WTC11 (cell line): ENCODE results near the gene MARK2. TPM values are rescaled to one million over a fixed set of nuclear protein-coding genes. Genes with fewer than 3 reads are reported as not detected.

Experiments
- ATAC-seq: fragments of 200-7000 bp; cut with Tn5 transposase; 2 replicates; pipeline ENCODE4 v1.10.0; 2021; ENCODE audit warnings: mild to moderate bottlenecking, moderate library complexity
- CTCF ChIA-PET: fragments of 300-600 bp; sonication (Branson Sonifier 250); formaldehyde crosslinking; loops from one replicate; lab custom pipeline; 2021; ENCODE audit warnings: antibody characterized with exemption; lab: Charles Lee
- POLR2A ChIA-PET: fragments of 350-600 bp; sonication (Branson Sonifier 250); formaldehyde crosslinking; loops from one replicate; lab custom pipeline; 2021; ENCODE audit warnings: antibody characterized with exemption; lab: Charles Lee
- DNase-seq: peaks from one replicate; pipeline ENCODE4 v3.0.0; 2021; ENCODE audit warnings: low spot score
- H3K27ac Mint-ChIP-seq: 2 replicates; pipeline ENCODE4 v1.8.0; 2021; ENCODE audit warnings: mixed read lengths
- H3K27me3 Mint-ChIP-seq: 2 replicates; pipeline ENCODE4 v1.8.0; 2021; ENCODE audit warnings: low read depth, mild to moderate bottlenecking, moderate library complexity, mixed read lengths
- H3K36me3 Mint-ChIP-seq: 2 replicates; pipeline ENCODE4 v1.8.0; 2021; ENCODE audit warnings: mixed read lengths
- H3K4me1 Mint-ChIP-seq: 2 replicates; pipeline ENCODE4 v1.8.0; 2022; ENCODE audit warnings: mixed read lengths
- H3K4me3 Mint-ChIP-seq: 2 replicates; pipeline ENCODE4 v1.8.0; 2021; ENCODE audit warnings: mild to moderate bottlenecking, moderate library complexity, mixed read lengths
- H3K9me3 Mint-ChIP-seq: 2 replicates; pipeline ENCODE4 v1.8.0; 2021; ENCODE audit warnings: mixed read lengths
- ATF1 ChIP-seq: sonication (generic); formaldehyde crosslinking; IDR thresholded peaks from 2 replicates; pipeline ENCODE4 v1.8.1; 2023; ENCODE audit warnings: mild to moderate bottlenecking, moderate library complexity, missing genetic modification reagents
- CREB1 ChIP-seq: sonication (generic); formaldehyde crosslinking; IDR thresholded peaks from 2 replicates; pipeline ENCODE4 v1.8.0; 2023; ENCODE audit warnings: mild to moderate bottlenecking, missing genetic modification reagents
- EMX1 ChIP-seq: fragments of 250-450 bp; sonication (Bioruptor Pico); IDR thresholded peaks from 2 replicates; pipeline ENCODE4 v1.8.0; 2021; ENCODE audit warnings: mild to moderate bottlenecking
- FOXJ3 ChIP-seq: sonication (generic); formaldehyde crosslinking; IDR thresholded peaks from 2 replicates; pipeline ENCODE4 v1.9.0; 2021; ENCODE audit warnings: missing genetic modification reagents, mild to moderate bottlenecking, borderline replicate concordance
- GTF2I ChIP-seq: fragments of 250-450 bp; sonication (Bioruptor Pico); conservative IDR thresholded peaks from 2 replicates; pipeline ENCODE4 v1.4.0; 2021; ENCODE audit warnings: mild to moderate bottlenecking
- KAT7 ChIP-seq: sonication (generic); formaldehyde crosslinking; IDR thresholded peaks from 2 replicates; pipeline ENCODE4 v1.8.1; 2023; ENCODE audit warnings: missing genetic modification reagents, mild to moderate bottlenecking, borderline replicate concordance
- MXD4 ChIP-seq: fragments of 250-450 bp; sonication (Bioruptor Pico); IDR thresholded peaks from 2 replicates; pipeline ENCODE4 v1.8.0; 2021; ENCODE audit warnings: mild to moderate bottlenecking, moderate library complexity, borderline replicate concordance
- NFATC4 ChIP-seq: fragments of 250-450 bp; sonication (Bioruptor Pico); IDR thresholded peaks from 2 replicates; pipeline ENCODE4 v1.9.0; 2021; ENCODE audit warnings: mild to moderate bottlenecking
- NR1H2 ChIP-seq: sonication (generic); formaldehyde crosslinking; IDR thresholded peaks from 2 replicates; pipeline ENCODE4 v1.9.0; 2021; ENCODE audit warnings: mild to moderate bottlenecking, moderate library complexity, missing genetic modification reagents
- NR2C2 ChIP-seq: sonication (generic); formaldehyde crosslinking; IDR thresholded peaks from 2 replicates; pipeline ENCODE4 v1.8.0; 2022; ENCODE audit warnings: mild to moderate bottlenecking, missing genetic modification reagents
- OVOL2 ChIP-seq: fragments of 250-450 bp; sonication (Bioruptor Pico); IDR thresholded peaks from 2 replicates; pipeline ENCODE4 v1.9.0; 2021; ENCODE audit warnings: mild to moderate bottlenecking, borderline replicate concordance
- ZBTB21 ChIP-seq: sonication (generic); formaldehyde crosslinking; IDR thresholded peaks from 2 replicates; pipeline ENCODE4 v1.8.1; 2023; ENCODE audit warnings: mild to moderate bottlenecking, missing genetic modification reagents, borderline replicate concordance
- ZNF121 ChIP-seq: sonication (generic); formaldehyde crosslinking; IDR thresholded peaks from 2 replicates; pipeline ENCODE4 v1.8.0; 2023; ENCODE audit warnings: missing genetic modification reagents
- ZNF263 ChIP-seq: sonication (generic); formaldehyde crosslinking; IDR thresholded peaks from 2 replicates; pipeline ENCODE4 v1.8.1; 2022; ENCODE audit warnings: low read depth, mild to moderate bottlenecking, moderate library complexity, missing genetic modification reagents
- ZNF671 ChIP-seq: fragments of 250-450 bp; sonication (Bioruptor Pico); IDR thresholded peaks from 2 replicates; pipeline ENCODE4 v1.8.0; 2021; ENCODE audit warnings: mild to moderate bottlenecking
- total RNA-seq: library from RNA; stranded (reverse); gene quantifications from 3 replicates; pipeline ENCODE4 v1.2.3, GENCODE V29; 2021
- TF ChIP-seq, protein P1 (sequence below): sonication (generic); formaldehyde crosslinking; conservative IDR thresholded peaks from 2 replicates; pipeline ENCODE4 v1.8.1; 2023; ENCODE audit warnings: mild to moderate bottlenecking, low read depth, missing genetic modification reagents, moderate library complexity
- TF ChIP-seq, protein P2 (sequence below): sonication (generic); formaldehyde crosslinking; IDR thresholded peaks from 2 replicates; pipeline ENCODE4 v1.8.0; 2022; ENCODE audit warnings: mild to moderate bottlenecking, missing genetic modification reagents
- TF ChIP-seq, protein P3 (sequence below): fragments of 250-450 bp; sonication (Bioruptor Pico); IDR thresholded peaks from 2 replicates; pipeline ENCODE4 v1.9.0; 2021; ENCODE audit warnings: mild to moderate bottlenecking
- TF ChIP-seq, protein P4 (sequence below): fragments of 250-450 bp; sonication (Bioruptor Pico); conservative IDR thresholded peaks from 2 replicates; pipeline ENCODE4 v1.9.0; 2021; ENCODE audit warnings: mild to moderate bottlenecking
- TF ChIP-seq, protein P5 (sequence below): sonication (generic); formaldehyde crosslinking; IDR thresholded peaks from 2 replicates; pipeline ENCODE4 v1.8.1; 2022; ENCODE audit warnings: mild to moderate bottlenecking, moderate library complexity, missing genetic modification reagents
- TF ChIP-seq, protein P6 (sequence below): fragments of 200-600 bp; IDR thresholded peaks from 2 replicates; pipeline ENCODE4 v1.8.0; 2022; ENCODE audit warnings: antibody characterized with exemption

The MARK2 gene
- total RNA-seq, 1 experiment from 2014 or later = 57.4 TPM

DNA sequence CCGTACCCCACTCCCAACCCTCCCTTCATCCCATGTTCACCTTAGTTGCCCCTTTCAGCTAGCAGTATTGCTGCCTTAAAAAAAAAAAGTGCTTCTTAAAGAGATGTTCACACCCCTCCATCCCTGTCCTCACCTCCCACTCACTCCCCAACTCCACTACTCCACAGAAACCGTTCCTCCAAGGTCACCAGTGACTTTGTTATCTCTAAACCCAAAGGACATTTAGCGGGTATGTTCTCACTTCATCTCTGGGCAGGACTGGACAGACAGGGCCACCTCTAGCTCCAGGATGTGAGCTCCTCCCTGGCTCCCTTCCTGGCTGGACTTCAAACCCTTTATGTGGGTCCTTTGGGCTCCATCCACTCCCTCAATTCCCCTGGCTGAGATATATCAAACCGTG is 84.4 kb downstream of the MARK2 start (continued):
- TF ChIP-seq NFATC4 = no peak

DNA sequence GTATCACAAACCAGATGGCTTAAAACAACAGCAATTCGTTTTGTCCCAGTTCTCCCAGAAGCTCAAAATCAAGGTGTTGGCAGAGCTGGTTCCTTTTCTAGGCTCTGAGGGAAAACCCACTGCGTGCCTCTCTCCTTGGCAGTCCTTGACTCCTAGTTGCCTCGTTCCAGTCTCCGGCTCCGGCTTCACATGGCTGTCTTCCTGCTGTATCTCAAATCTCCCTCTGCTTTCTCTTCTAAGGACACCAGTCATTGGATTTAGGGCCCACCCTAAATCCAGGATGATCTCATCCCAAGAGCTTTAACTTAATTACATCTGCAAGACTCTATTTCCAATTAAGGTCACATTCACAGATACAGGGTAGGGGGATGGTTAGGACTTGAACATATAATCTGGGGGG is 90.7 kb downstream of the MARK2 start:
- H3K9me3 Mint-ChIP-seq = no peaks in the 10 kb centered on the region; the same call in 1 of the 2 replicates
- CTCF ChIA-PET = interaction anchor here (1.5 kb wide), 1 partner anchor 9 kb away, joined by 6 read pairs; no protein-coding TSS in a partner anchor
- DNase-seq (no peak), ATAC-seq (no peak)
- POLR2A ChIA-PET = no interaction called here
- H3K27me3 Mint-ChIP-seq = peaks cover 63% of the 10 kb centered on the region
- TF ChIP-seq NR2C2 (CRISPR knock-in tag) (no peak), OVOL2 (CRISPR knock-in tag) (no peak), ZNF121 (CRISPR knock-in tag) (no peak), ATF1 (CRISPR knock-in tag) (no peak), FOXJ3 (CRISPR knock-in tag) (no peak), EMX1 (no peak), CREB1 (CRISPR knock-in tag) (no peak), KAT7 (CRISPR knock-in tag) (no peak), ZBTB21 (CRISPR knock-in tag) (no peak)
- TF ChIP-seq, protein P1, sequence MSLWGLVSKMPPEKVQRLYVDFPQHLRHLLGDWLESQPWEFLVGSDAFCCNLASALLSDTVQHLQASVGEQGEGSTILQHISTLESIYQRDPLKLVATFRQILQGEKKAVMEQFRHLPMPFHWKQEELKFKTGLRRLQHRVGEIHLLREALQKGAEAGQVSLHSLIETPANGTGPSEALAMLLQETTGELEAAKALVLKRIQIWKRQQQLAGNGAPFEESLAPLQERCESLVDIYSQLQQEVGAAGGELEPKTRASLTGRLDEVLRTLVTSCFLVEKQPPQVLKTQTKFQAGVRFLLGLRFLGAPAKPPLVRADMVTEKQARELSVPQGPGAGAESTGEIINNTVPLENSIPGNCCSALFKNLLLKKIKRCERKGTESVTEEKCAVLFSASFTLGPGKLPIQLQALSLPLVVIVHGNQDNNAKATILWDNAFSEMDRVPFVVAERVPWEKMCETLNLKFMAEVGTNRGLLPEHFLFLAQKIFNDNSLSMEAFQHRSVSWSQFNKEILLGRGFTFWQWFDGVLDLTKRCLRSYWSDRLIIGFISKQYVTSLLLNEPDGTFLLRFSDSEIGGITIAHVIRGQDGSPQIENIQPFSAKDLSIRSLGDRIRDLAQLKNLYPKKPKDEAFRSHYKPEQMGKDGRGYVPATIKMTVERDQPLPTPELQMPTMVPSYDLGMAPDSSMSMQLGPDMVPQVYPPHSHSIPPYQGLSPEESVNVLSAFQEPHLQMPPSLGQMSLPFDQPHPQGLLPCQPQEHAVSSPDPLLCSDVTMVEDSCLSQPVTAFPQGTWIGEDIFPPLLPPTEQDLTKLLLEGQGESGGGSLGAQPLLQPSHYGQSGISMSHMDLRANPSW (CRISPR knock-in tag) = no peak
- TF ChIP-seq, protein P2, sequence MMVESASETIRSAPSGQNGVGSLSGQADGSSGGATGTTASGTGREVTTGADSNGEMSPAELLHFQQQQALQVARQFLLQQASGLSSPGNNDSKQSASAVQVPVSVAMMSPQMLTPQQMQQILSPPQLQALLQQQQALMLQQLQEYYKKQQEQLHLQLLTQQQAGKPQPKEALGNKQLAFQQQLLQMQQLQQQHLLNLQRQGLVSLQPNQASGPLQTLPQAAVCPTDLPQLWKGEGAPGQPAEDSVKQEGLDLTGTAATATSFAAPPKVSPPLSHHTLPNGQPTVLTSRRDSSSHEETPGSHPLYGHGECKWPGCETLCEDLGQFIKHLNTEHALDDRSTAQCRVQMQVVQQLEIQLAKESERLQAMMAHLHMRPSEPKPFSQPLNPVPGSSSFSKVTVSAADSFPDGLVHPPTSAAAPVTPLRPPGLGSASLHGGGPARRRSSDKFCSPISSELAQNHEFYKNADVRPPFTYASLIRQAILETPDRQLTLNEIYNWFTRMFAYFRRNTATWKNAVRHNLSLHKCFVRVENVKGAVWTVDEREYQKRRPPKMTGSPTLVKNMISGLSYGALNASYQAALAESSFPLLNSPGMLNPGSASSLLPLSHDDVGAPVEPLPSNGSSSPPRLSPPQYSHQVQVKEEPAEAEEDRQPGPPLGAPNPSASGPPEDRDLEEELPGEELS (CRISPR knock-in tag) = no peak
- TF ChIP-seq, protein P3, sequence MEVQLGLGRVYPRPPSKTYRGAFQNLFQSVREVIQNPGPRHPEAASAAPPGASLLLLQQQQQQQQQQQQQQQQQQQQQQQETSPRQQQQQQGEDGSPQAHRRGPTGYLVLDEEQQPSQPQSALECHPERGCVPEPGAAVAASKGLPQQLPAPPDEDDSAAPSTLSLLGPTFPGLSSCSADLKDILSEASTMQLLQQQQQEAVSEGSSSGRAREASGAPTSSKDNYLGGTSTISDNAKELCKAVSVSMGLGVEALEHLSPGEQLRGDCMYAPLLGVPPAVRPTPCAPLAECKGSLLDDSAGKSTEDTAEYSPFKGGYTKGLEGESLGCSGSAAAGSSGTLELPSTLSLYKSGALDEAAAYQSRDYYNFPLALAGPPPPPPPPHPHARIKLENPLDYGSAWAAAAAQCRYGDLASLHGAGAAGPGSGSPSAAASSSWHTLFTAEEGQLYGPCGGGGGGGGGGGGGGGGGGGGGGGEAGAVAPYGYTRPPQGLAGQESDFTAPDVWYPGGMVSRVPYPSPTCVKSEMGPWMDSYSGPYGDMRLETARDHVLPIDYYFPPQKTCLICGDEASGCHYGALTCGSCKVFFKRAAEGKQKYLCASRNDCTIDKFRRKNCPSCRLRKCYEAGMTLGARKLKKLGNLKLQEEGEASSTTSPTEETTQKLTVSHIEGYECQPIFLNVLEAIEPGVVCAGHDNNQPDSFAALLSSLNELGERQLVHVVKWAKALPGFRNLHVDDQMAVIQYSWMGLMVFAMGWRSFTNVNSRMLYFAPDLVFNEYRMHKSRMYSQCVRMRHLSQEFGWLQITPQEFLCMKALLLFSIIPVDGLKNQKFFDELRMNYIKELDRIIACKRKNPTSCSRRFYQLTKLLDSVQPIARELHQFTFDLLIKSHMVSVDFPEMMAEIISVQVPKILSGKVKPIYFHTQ (CRISPR knock-in tag) = no peak
- no peak overlapping the region for H3K4me3 Mint-ChIP-seq
- H3K4me1 Mint-ChIP-seq = peaks cover 5% of the 10 kb centered on the region; the same call in 1 of the 2 replicates
- no peak overlapping the region for H3K27ac Mint-ChIP-seq
- H3K36me3 Mint-ChIP-seq = no peaks in the 10 kb centered on the region

DNA sequence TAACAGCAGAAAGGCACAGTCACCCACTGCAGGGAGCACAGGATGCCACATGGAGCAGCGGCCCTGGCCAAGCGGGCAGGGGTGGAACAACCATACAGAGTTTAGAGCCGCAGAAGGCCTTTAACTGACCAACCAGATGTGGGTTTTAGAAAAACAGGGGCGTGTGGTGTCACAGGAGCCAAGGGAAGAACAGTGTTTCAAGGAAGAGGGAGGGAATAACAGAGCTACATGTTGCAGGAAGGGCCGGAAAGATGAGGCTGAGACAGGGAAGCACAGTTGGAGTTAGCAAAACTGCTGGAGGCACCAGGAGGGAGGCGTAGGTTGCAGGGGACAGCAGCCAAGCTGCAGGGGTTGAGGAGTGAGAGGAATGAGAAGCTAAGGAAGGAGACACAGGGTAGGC is 92.1 kb downstream of the MARK2 start:
- DNase-seq = no peak
- H3K9me3 Mint-ChIP-seq = no peaks in the 10 kb centered on the region
- ChIA-PET CTCF (interaction anchor here (0.8 to 2.1 kb wide), 4 partner anchors 10 to 15 kb away, joined by 4 to 11 read pairs (median 5); no protein-coding TSS in a partner anchor), POLR2A (interaction anchor here (1.9 kb wide), 1 partner anchor 13 kb away, joined by 4 read pairs; no protein-coding TSS in a partner anchor)
- TF ChIP-seq, protein P4, sequence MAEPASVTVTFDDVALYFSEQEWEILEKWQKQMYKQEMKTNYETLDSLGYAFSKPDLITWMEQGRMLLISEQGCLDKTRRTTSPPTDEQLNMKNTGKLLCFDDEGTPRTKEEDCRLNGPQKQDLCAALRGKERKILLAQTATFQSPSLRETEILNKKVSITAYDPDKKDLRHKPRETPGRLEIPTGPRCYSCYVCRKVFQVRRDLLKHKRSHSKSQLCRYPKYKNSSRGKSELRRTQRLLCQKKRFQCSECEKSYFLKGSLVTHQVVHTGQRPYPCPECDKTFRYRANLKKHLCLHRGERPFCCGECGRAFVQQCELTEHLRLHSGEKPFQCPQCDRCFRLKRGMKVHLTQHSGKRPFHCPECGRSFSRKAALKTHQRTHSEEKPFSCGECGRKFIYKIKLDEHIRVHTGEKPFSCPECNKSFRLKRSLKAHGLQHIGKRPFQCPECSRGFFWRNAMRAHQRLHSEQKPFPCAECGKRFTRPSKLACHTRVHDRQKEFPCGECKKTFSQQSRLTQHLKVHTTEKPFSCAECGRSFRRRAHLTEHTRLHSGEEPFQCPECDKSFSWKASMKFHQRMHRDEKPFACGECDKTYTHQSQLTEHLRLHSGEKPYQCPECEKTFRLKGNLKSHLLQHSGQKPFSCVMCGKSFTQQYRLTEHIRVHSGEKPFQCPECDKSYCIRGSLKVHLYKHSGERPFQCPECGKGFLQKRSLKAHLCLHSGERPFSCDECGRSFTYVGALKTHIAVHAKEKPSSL (CRISPR knock-in tag) = no peak
- TF ChIP-seq, protein P5, sequence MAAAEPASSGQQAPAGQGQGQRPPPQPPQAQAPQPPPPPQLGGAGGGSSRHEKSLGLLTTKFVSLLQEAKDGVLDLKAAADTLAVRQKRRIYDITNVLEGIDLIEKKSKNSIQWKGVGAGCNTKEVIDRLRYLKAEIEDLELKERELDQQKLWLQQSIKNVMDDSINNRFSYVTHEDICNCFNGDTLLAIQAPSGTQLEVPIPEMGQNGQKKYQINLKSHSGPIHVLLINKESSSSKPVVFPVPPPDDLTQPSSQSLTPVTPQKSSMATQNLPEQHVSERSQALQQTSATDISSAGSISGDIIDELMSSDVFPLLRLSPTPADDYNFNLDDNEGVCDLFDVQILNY (CRISPR knock-in tag) = no peak
- TF ChIP-seq MXD4 (CRISPR knock-in tag) (no peak), NR1H2 (CRISPR knock-in tag) (no peak), ZNF671 (CRISPR knock-in tag) (no peak), GTF2I (CRISPR knock-in tag) (no peak), ZNF263 (no peak), FOXJ3 (CRISPR knock-in tag) (no peak)
- TF ChIP-seq, protein P6, sequence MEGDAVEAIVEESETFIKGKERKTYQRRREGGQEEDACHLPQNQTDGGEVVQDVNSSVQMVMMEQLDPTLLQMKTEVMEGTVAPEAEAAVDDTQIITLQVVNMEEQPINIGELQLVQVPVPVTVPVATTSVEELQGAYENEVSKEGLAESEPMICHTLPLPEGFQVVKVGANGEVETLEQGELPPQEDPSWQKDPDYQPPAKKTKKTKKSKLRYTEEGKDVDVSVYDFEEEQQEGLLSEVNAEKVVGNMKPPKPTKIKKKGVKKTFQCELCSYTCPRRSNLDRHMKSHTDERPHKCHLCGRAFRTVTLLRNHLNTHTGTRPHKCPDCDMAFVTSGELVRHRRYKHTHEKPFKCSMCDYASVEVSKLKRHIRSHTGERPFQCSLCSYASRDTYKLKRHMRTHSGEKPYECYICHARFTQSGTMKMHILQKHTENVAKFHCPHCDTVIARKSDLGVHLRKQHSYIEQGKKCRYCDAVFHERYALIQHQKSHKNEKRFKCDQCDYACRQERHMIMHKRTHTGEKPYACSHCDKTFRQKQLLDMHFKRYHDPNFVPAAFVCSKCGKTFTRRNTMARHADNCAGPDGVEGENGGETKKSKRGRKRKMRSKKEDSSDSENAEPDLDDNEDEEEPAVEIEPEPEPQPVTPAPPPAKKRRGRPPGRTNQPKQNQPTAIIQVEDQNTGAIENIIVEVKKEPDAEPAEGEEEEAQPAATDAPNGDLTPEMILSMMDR = no peak
- no peak overlapping the region for H3K4me3 Mint-ChIP-seq
- no peak; the same call in 1 of the 2 replicates for ATAC-seq
- H3K4me1 Mint-ChIP-seq = peaks cover 5% of the 10 kb centered on the region; the same call in 1 of the 2 replicates
- H3K27me3 Mint-ChIP-seq = peaks cover 54% of the 10 kb centered on the region
- H3K27ac Mint-ChIP-seq = peak overlapping the region; percentile 67; the same call in 1 of the 2 replicates
- no peaks in the 10 kb centered on the region for H3K36me3 Mint-ChIP-seq
